ENCODE data around the gene DDR1.
"Not testable (repeated sequence)": the region's sequence is repeated elsewhere in the genome, so short reads cannot be mapped to it uniquely, and the experiment has no call there.

DDR1 gene

GRCh38 chr6:30883685-30884520 lies at the start of gene DDR1:
TSS of gene DDR1 (plus strand) at chr6:30884519. CDS start at chr6:30888730, 4,211 bp downstream.
- peak; percentile 77 for DNase-seq (ENCODE audit: low spot score)

- DNase-seq (ENCODE audit: low spot score), result no peak
These were observed 49.7 kb upstream of the DDR1 start for GRCh38 chr6:30834646-30835045.

- no peak for DNase-seq (ENCODE audit: low spot score)
These were observed 48.7 kb upstream of the DDR1 start for GRCh38 chr6:30835576-30835975.

GRCh38 chr6:30836431-30836866 lies 47.9 kb upstream of the DDR1 start:
- peak; percentile 36 for DNase-seq (ENCODE audit: low spot score)

GRCh38 chr6:30836957-30837356 lies 47.4 kb upstream of the DDR1 start:
- DNase-seq (ENCODE audit: low spot score), result no peak

GRCh38 chr6:30837432-30837831 lies 46.9 kb upstream of the DDR1 start:
- no peak for DNase-seq (ENCODE audit: low spot score)

GRCh38 chr6:30837870-30838269 lies 46.4 kb upstream of the DDR1 start:
- no peak for DNase-seq (ENCODE audit: low spot score)

- no peak for DNase-seq (ENCODE audit: low spot score)
These were observed 44.6 kb upstream of the DDR1 start for GRCh38 chr6:30839671-30840070.

- no peak for DNase-seq (ENCODE audit: low spot score)
These were observed 44.0 kb upstream of the DDR1 start for GRCh38 chr6:30840084-30840934.

GRCh38 chr6:30840935-30841643 lies 43.2 kb upstream of the DDR1 start:
- no peak for DNase-seq (ENCODE audit: low spot score)

GRCh38 chr6:30841644-30842504 lies 42.4 kb upstream of the DDR1 start:
- no peak for DNase-seq (ENCODE audit: low spot score)

- no peak for DNase-seq (ENCODE audit: low spot score)
These were observed 41.3 kb upstream of the DDR1 start for GRCh38 chr6:30842754-30843610.

GRCh38 chr6:30843611-30843998 lies 40.7 kb upstream of the DDR1 start:
- DNase-seq (ENCODE audit: low spot score), result no peak

GRCh38 chr6:30844118-30844535 lies 40.2 kb upstream of the DDR1 start:
- peak; percentile 68 for DNase-seq (ENCODE audit: low spot score)

GRCh38 chr6:30845183-30845582 lies 39.1 kb upstream of the DDR1 start:
- DNase-seq (ENCODE audit: low spot score), result no peak

- no peak for DNase-seq (ENCODE audit: low spot score)
These were observed 36.8 kb upstream of the DDR1 start for GRCh38 chr6:30847421-30847970.

- DNase-seq (ENCODE audit: low spot score), result no peak
These were observed 36.3 kb upstream of the DDR1 start for GRCh38 chr6:30847971-30848436.

- no peak for DNase-seq (ENCODE audit: low spot score)
These were observed 34.2 kb upstream of the DDR1 start for GRCh38 chr6:30849903-30850651.

- not testable (repeated sequence) for DNase-seq (ENCODE audit: low spot score)
These were observed 31.9 kb upstream of the DDR1 start for GRCh38 chr6:30852459-30852858.

All from hepatic stellate cell (primary cell).